LNCaP clone FGC (cell line): ENCODE results near the gene PHACTR2.

ENCODE experiments used
- DNase-seq: peaks from one replicate; pipeline ENCODE4 v3.0.0-alpha.2; 2011; ENCODE audit warnings: low read depth
- H3K4me3 ChIP-seq: 2 replicates; pipeline ENCODE4 v1.5.1; 2011; ENCODE audit warnings: mild to moderate bottlenecking, low read depth, low read length, control low read depth
- TF ChIP-seq, protein P1 (sequence below): IDR thresholded peaks from 2 replicates; pipeline ENCODE4 v1.5.1; 2012; ENCODE audit warnings: mild to moderate bottlenecking; ENCODE audit not compliant: control insufficient read depth, insufficient read depth; ENCODE audit errors: extremely low read depth

PHACTR2 gene

DNA sequence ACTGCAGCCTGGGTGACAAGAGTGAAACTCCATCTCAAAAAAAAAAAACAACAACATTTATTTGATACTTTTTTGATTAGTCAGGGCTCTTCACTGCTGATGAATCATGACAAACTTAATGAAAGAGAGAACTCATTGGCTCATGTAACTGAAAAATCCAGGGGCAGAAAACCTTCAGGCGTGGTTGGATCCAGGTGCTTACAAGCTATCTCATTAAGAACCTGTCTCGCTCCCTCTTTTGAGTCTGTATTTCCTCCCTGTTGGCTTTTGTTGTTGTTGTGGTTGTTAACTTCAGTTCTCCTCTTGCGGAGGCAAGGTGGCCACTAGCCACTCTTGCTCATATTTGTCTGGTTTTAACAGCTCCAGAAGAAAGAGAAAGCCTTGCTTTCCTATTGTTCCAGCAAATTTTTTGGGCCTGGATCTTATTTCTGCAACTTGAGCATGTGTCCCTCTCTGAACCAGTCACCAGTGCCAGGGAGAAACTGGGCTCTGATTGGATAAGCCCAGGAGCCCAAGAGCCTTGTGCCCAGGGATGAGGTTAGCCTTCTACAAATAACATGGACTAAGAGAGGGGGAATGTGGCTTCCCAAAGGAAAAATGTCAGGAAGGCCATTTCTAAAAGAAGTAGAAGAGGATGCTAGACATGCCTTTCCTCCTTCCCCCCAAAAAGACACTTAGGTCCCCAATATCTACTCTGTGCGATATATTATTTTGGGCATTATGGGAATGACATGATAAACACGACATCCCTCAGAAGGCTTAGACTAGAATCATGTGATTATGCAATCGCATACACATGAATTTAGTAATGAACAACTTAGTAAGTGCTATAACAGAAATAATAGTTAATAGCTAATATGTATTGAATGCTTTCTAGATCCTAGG lies 64.5 kb downstream of the PHACTR2 start:
- no peak for DNase-seq
- TF ChIP-seq, protein P1, sequence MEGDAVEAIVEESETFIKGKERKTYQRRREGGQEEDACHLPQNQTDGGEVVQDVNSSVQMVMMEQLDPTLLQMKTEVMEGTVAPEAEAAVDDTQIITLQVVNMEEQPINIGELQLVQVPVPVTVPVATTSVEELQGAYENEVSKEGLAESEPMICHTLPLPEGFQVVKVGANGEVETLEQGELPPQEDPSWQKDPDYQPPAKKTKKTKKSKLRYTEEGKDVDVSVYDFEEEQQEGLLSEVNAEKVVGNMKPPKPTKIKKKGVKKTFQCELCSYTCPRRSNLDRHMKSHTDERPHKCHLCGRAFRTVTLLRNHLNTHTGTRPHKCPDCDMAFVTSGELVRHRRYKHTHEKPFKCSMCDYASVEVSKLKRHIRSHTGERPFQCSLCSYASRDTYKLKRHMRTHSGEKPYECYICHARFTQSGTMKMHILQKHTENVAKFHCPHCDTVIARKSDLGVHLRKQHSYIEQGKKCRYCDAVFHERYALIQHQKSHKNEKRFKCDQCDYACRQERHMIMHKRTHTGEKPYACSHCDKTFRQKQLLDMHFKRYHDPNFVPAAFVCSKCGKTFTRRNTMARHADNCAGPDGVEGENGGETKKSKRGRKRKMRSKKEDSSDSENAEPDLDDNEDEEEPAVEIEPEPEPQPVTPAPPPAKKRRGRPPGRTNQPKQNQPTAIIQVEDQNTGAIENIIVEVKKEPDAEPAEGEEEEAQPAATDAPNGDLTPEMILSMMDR = no peak
- no peak overlapping the region for H3K4me3 ChIP-seq

DNA sequence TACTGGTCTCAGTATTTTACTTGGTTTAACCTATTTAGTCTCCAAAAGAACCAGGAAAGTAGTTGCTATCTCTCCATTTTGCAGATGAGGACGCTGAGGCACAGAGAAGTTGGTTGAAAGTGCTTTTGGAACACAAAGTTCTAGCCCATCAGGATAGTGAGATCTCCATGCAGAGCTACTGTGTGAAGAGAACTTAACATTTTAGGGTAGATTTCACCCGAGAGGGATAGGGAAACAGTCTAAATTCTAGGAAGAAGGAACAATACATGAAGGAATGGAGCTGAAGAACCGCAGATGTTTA lies 65.1 kb downstream of the PHACTR2 start:
- TF ChIP-seq, protein P1 = no peak
- DNase-seq = no peak
- no peak overlapping the region for H3K4me3 ChIP-seq

DNA sequence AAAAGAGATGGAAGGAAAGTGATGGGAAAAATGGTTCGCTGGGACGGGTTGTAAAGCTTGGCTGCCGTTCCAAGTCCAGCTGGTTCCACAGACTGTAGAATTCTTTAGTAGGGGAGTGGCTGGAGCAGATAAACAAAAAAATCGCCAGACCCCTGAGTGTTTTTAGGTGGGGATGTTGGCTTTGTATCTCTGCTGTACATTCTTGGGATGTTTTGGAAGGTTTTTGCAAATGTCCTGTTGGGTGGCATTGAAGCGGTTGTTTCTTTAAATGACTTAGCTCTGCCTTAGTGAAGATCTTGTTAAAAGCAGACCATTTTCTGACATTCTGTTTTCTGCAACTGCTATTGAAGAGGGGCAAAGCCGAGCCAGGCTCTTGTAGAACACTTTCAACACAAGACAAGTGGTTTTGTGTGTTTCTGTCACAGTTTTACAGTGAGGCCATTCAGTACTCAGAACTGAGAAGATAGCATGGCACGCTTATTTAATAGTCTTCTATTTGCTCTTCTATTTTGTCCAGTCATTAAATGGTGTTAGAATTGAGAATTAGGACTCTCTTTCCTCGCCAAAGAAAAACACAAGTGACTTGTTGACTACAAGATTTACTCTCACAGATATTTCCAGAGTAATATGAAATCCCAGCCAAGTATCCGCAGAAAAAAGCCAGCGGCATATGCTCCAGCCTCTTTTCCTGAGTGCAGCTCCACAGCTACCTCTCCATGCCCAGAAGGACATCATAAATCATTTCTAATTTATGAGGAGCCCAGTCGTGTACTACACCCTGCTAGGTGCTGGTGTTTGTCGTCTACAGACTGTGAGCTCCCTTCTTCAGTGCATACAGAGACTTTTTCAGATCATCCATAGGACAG lies 65.8 kb downstream of the PHACTR2 start:
- TF ChIP-seq, protein P1 = no peak
- no peak overlapping the region for H3K4me3 ChIP-seq
- DNase-seq = no peak

DNA sequence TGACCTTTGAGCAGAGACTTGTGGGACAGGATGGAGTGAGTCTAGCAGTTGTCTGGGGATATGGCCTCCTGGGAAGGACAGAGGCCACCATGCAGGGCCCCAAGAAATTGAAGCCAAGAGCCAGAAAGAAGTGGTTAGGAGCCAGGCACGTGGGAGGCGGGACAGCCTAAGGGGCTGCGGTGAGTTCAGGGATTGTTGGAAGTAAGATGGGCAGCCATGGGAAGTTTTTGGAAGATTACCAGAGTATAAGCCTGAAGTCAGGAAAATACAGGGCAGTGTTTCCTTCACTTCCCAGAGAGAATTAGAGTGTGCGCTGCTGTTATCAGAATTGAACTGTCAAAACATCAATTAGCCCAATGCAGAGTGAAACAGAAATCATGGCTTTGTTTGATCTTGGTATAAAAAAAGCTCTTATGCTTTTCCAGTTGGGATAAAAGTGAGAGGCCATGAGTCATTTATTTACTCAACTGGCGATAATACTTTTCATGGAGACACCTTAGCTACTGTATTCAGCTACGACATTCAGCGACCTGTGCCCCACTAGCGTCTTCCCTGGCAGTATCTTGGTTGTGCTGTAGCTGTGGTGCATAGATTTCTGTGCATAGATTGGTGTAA lies 66.9 kb downstream of the PHACTR2 start:
- peak overlapping the region; percentile 19 for H3K4me3 ChIP-seq
- DNase-seq = peak; percentile 25
- TF ChIP-seq, protein P1 = no peak

DNA sequence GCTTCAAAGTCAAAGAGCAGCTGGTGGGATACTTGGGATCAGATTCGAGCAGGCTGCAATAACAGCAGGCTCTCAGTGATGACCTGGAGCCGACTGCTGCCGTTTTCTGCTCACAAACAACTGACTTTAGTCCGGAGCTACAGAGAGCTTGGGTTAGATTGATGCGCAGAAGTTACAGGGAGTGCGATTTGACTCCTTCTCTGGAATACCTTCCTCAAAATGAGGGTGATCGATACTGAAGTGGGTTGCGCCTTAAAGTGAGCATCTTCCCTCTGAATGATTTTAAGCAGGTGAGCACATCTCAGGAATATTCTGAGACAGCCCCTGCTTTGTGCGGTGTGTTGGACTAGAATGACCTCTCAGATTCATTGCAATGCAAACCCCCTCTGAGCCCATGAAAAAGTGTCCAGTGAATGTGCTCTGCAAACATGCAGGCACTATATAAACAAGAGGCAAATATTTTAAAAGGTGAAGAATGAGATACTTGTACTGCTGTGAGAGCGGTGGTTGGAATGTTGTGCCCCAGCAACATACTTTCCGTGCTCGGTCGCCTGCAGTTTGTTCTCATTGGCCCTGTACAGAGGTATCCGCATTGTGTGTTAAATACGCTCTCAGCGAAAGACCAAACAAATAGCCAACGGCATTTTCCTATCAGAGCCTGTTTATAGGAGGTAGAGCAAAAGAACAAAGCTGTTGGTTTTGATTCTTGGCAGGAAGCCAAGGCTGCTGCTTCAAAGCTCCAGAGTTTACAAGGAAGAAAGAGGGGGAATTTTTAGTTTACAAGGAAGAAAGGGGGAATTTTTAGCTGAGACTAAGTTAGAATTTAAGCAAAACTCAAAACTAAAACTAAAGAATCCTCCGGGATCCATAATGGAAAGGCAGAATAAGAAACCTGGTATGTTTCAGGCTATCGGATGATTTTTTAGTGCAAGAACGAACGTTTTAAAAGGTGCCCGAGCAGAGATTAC lies 67.7 kb downstream of the PHACTR2 start:
- peak; percentile 88 for DNase-seq
- peak overlapping the region; percentile 19 for H3K4me3 ChIP-seq
- TF ChIP-seq, protein P1 = no peak
